HG03064 (cell line): ENCODE measurements around the gene KIF1A.

Source experiments
- ATAC-seq: cut with Tn5 transposase; IDR thresholded peaks from one replicate; pipeline ENCODE4 v1.9.1; 2021; ENCODE audit warnings: low read depth; ENCODE audit not compliant: unreplicated experiment

KIF1A gene

GRCh38 chr2:240742602-240743095 lies 77.4 kb downstream of the KIF1A start:
- ATAC-seq: no peak

GRCh38 chr2:240741091-240741490 lies 78.9 kb downstream of the KIF1A start:
- no peak for ATAC-seq

GRCh38 chr2:240739797-240740196 lies 80.2 kb downstream of the KIF1A start:
- no peak for ATAC-seq

- no peak for ATAC-seq
These were observed 82.1 kb downstream of the KIF1A start for GRCh38 chr2:240737958-240738357.

GRCh38 chr2:240737512-240737911 lies 82.5 kb downstream of the KIF1A start:
- no peak for ATAC-seq

GRCh38 chr2:240736281-240737250 lies 83.5 kb downstream of the KIF1A start:
- no peak for ATAC-seq

GRCh38 chr2:240735476-240735875 lies 84.5 kb downstream of the KIF1A start:
- ATAC-seq: no peak

GRCh38 chr2:240734756-240735155 lies 85.3 kb downstream of the KIF1A start:
- no peak for ATAC-seq

- ATAC-seq: no peak
These were observed 86.1 kb downstream of the KIF1A start for GRCh38 chr2:240733803-240734495.

- ATAC-seq: no peak
These were observed 87.0 kb downstream of the KIF1A start for GRCh38 chr2:240732911-240733622.

GRCh38 chr2:240732184-240732583 lies 87.8 kb downstream of the KIF1A start:
- ATAC-seq: no peak

- ATAC-seq: no peak
These were observed 88.9 kb downstream of the KIF1A start for GRCh38 chr2:240731178-240731545.

- ATAC-seq: no peak
These were observed 89.4 kb downstream of the KIF1A start for GRCh38 chr2:240730501-240731177.

GRCh38 chr2:240728827-240729226 lies 91.2 kb downstream of the KIF1A start:
- no peak for ATAC-seq

- ATAC-seq: no peak
These were observed 91.7 kb downstream of the KIF1A start for GRCh38 chr2:240728361-240728760.

GRCh38 chr2:240727913-240728312 lies 92.1 kb downstream of the KIF1A start:
- ATAC-seq: no peak

- no peak for ATAC-seq
These were observed 92.6 kb downstream of the KIF1A start for GRCh38 chr2:240727439-240727838.

GRCh38 chr2:240726876-240727275 lies 93.1 kb downstream of the KIF1A start:
- ATAC-seq: no peak

GRCh38 chr2:240725671-240726070 lies 94.3 kb downstream of the KIF1A start:
- no peak for ATAC-seq

GRCh38 chr2:240725266-240725665 lies 94.8 kb downstream of the KIF1A start:
- ATAC-seq: no peak
